HepG2 (cell line): ENCODE data around the gene DHX32. TPM values are rescaled to one million over a fixed set of nuclear protein-coding genes. Genes with fewer than 3 reads are reported as not detected.
A peak's percentile ranks its signal among the peaks of the same experiment; 100 is the strongest.

Source experiments
- BHLHE40 ChIP-seq: IDR thresholded peaks from 2 replicates; pipeline ENCODE4 v1.6.1; 2011; ENCODE audit warnings: low read length, improper control_type of control experiment
- CC2D1A ChIP-seq: sonication (generic); formaldehyde crosslinking; IDR thresholded peaks from 2 replicates; pipeline ENCODE4 v1.8.1; 2023; ENCODE audit warnings: mild to moderate bottlenecking, missing genetic modification reagents
- CREM ChIP-seq, 2 experiments: sonication (generic) in 1 of 2; formaldehyde crosslinking in 1 of 2; IDR thresholded peaks; 2 replicates each; pipeline versions ENCODE4 v1.4.0 to v1.6.1; 2016 to 2020; ENCODE audit warnings: antibody characterized with exemption in 1 of 2, mild to moderate bottlenecking in 1 of 2, missing genetic modification reagents in 1 of 2
- IRX3 ChIP-seq: sonication (generic); formaldehyde crosslinking; IDR thresholded peaks from 2 replicates; pipeline ENCODE4 v1.8.1; 2023; ENCODE audit warnings: mild to moderate bottlenecking, low read depth, missing genetic modification reagents, borderline replicate concordance
- RORA ChIP-seq: sonication (generic); formaldehyde crosslinking; IDR thresholded peaks from 2 replicates; pipeline ENCODE4 v1.5.0; 2020; ENCODE audit warnings: mild to moderate bottlenecking, missing genetic modification reagents, moderate library complexity
- ZBTB38 ChIP-seq: sonication (generic); formaldehyde crosslinking; IDR thresholded peaks from 2 replicates; pipeline ENCODE4 v1.5.1; 2020; ENCODE audit warnings: mild to moderate bottlenecking, missing genetic modification reagents
- polyA plus RNA-seq, 8 experiments: library from polyadenylated mRNA; depleted of rRNA in 3 of 8; stranded (reverse) in 7 of 8; unstranded in 1 of 8; fragments of >200 nt; fragmentation: Illumina TruSeq in 4 of 8; extraction: Trizol in 4 of 8; gene quantifications; 2 replicates each; pipeline versions ENCODE4 v1.2.1 to v1.2.3, GENCODE V29; 2011 to 2016; ENCODE audit warnings: low read depth in 4 of 8, missing spikeins in 1 of 8, mixed read lengths in 1 of 8; ENCODE audit not compliant: insufficient read depth in 1 of 8
- total RNA-seq, 5 experiments: library from RNA; depleted of rRNA; stranded (reverse); fragments of >200 nt; fragmentation: Illumina TruSeq; extraction: Trizol; gene quantifications; 2 replicates each; pipeline ENCODE4 v1.2.3, GENCODE V29; 2016; ENCODE audit warnings: low read depth in 1 of 5
- TF ChIP-seq, protein P1 (sequence below): IDR thresholded peaks from 2 replicates; pipeline ENCODE4 v1.6.1; 2012; ENCODE audit warnings: inconsistent platforms
- TF ChIP-seq, protein P2 (sequence below): IDR thresholded peaks from 2 replicates; pipeline ENCODE4 v1.6.1; 2016
- TF ChIP-seq, protein P3 (sequence below): sonication (generic); formaldehyde crosslinking; IDR thresholded peaks from 2 replicates; pipeline ENCODE4 v1.5.0; 2020; ENCODE audit warnings: mild to moderate bottlenecking, missing genetic modification reagents, moderate library complexity
- TF ChIP-seq, protein P4 (sequence below): IDR thresholded peaks from 2 replicates; pipeline ENCODE4 v1.6.1; 2016; ENCODE audit warnings: missing genetic modification reagents, missing compliant biosample characterization
- TF ChIP-seq, protein P5 (sequence below): sonication (generic); formaldehyde crosslinking; IDR thresholded peaks from 2 replicates; pipeline ENCODE4 v1.4.0; 2020; ENCODE audit warnings: mild to moderate bottlenecking, missing genetic modification reagents
- TF ChIP-seq, protein P6 (sequence below): IDR thresholded peaks from 2 replicates; pipeline ENCODE4 v1.4.0; 2020; ENCODE audit warnings: mild to moderate bottlenecking, missing genetic modification reagents

Gene DHX32
- total and polyA plus RNA-seq, 2 of the 13 experiments (the other 11 are each of a cell fraction or from before 2014, with no cell fraction given): 15.5 to 16.5 TPM

DNA sequence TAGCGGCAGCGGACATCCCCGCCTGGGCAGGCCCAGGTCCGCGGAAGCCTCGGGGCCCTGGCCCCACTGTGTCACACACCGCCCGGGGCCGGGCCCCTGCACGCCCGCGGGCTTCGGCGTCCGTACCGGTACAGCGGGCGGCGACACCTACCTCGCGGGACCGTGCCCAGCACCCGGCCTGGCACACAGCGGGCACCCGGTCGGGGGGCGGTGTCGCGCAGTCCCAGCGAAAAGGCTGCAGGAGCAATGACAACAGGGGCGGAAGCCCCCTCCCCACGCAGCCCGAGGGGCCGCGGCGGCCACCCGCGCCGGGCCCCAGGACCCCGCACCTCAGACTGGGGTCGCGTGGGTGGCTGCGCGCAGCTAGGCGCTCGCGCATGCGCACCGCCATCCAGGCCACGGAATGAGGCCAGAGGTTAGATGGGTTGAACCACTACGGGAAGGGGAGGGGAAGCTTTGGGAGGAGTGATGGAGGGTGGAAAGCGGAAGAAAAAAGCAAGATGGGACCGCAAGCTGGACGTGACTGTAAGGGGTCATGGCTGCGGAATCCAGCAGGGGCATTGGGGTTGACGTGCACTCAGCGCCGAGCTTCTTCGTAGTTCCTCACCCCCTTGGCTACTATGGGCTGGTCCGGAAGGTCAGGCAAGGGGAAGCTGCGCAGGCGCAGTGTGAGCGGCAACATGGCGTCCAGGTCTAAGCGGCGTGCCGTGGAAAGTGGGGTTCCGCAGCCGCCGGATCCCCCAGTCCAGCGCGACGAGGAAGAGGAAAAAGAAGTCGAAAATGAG is 58.0 kb downstream of the DHX32 start, which contains the start of the genes BCCIP and UROS (continued):
- TF ChIP-seq RORA (CRISPR knock-in tag) (no peak), CC2D1A (no peak; the same call in 1 of the 2 replicates), CREM (IDR thresholded peaks at IDR 0.05) (peak; percentile 49; the same call in 1 of the 2 replicates), CREM (CRISPR knock-in tag; IDR thresholded peaks at IDR 0.05) (no peak), ZBTB38 (no peak), IRX3 (no peak), BHLHE40 (peak; percentile 98)
- TF ChIP-seq, protein P1, sequence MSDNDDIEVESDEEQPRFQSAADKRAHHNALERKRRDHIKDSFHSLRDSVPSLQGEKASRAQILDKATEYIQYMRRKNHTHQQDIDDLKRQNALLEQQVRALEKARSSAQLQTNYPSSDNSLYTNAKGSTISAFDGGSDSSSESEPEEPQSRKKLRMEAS: peak; percentile 86
- TF ChIP-seq, protein P2, sequence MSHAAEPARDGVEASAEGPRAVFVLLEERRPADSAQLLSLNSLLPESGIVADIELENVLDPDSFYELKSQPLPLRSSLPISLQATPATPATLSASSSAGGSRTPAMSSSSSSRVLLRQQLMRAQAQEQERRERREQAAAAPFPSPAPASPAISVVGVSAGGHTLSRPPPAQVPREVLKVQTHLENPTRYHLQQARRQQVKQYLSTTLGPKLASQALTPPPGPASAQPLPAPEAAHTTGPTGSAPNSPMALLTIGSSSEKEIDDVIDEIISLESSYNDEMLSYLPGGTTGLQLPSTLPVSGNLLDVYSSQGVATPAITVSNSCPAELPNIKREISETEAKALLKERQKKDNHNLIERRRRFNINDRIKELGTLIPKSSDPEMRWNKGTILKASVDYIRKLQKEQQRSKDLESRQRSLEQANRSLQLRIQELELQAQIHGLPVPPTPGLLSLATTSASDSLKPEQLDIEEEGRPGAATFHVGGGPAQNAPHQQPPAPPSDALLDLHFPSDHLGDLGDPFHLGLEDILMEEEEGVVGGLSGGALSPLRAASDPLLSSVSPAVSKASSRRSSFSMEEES (CRISPR knock-in tag): peak; percentile 46; the same call in 1 of the 2 replicates
- TF ChIP-seq, protein P3, sequence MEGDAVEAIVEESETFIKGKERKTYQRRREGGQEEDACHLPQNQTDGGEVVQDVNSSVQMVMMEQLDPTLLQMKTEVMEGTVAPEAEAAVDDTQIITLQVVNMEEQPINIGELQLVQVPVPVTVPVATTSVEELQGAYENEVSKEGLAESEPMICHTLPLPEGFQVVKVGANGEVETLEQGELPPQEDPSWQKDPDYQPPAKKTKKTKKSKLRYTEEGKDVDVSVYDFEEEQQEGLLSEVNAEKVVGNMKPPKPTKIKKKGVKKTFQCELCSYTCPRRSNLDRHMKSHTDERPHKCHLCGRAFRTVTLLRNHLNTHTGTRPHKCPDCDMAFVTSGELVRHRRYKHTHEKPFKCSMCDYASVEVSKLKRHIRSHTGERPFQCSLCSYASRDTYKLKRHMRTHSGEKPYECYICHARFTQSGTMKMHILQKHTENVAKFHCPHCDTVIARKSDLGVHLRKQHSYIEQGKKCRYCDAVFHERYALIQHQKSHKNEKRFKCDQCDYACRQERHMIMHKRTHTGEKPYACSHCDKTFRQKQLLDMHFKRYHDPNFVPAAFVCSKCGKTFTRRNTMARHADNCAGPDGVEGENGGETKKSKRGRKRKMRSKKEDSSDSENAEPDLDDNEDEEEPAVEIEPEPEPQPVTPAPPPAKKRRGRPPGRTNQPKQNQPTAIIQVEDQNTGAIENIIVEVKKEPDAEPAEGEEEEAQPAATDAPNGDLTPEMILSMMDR (CRISPR knock-in tag): no peak
- TF ChIP-seq, protein P4, sequence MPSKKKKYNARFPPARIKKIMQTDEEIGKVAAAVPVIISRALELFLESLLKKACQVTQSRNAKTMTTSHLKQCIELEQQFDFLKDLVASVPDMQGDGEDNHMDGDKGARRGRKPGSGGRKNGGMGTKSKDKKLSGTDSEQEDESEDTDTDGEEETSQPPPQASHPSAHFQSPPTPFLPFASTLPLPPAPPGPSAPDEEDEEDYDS (CRISPR knock-in tag): peak; percentile 86
- TF ChIP-seq, protein P5, sequence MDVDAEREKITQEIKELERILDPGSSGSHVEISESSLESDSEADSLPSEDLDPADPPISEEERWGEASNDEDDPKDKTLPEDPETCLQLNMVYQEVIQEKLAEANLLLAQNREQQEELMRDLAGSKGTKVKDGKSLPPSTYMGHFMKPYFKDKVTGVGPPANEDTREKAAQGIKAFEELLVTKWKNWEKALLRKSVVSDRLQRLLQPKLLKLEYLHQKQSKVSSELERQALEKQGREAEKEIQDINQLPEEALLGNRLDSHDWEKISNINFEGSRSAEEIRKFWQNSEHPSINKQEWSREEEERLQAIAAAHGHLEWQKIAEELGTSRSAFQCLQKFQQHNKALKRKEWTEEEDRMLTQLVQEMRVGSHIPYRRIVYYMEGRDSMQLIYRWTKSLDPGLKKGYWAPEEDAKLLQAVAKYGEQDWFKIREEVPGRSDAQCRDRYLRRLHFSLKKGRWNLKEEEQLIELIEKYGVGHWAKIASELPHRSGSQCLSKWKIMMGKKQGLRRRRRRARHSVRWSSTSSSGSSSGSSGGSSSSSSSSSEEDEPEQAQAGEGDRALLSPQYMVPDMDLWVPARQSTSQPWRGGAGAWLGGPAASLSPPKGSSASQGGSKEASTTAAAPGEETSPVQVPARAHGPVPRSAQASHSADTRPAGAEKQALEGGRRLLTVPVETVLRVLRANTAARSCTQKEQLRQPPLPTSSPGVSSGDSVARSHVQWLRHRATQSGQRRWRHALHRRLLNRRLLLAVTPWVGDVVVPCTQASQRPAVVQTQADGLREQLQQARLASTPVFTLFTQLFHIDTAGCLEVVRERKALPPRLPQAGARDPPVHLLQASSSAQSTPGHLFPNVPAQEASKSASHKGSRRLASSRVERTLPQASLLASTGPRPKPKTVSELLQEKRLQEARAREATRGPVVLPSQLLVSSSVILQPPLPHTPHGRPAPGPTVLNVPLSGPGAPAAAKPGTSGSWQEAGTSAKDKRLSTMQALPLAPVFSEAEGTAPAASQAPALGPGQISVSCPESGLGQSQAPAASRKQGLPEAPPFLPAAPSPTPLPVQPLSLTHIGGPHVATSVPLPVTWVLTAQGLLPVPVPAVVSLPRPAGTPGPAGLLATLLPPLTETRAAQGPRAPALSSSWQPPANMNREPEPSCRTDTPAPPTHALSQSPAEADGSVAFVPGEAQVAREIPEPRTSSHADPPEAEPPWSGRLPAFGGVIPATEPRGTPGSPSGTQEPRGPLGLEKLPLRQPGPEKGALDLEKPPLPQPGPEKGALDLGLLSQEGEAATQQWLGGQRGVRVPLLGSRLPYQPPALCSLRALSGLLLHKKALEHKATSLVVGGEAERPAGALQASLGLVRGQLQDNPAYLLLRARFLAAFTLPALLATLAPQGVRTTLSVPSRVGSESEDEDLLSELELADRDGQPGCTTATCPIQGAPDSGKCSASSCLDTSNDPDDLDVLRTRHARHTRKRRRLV: no peak
- TF ChIP-seq, protein P6, sequence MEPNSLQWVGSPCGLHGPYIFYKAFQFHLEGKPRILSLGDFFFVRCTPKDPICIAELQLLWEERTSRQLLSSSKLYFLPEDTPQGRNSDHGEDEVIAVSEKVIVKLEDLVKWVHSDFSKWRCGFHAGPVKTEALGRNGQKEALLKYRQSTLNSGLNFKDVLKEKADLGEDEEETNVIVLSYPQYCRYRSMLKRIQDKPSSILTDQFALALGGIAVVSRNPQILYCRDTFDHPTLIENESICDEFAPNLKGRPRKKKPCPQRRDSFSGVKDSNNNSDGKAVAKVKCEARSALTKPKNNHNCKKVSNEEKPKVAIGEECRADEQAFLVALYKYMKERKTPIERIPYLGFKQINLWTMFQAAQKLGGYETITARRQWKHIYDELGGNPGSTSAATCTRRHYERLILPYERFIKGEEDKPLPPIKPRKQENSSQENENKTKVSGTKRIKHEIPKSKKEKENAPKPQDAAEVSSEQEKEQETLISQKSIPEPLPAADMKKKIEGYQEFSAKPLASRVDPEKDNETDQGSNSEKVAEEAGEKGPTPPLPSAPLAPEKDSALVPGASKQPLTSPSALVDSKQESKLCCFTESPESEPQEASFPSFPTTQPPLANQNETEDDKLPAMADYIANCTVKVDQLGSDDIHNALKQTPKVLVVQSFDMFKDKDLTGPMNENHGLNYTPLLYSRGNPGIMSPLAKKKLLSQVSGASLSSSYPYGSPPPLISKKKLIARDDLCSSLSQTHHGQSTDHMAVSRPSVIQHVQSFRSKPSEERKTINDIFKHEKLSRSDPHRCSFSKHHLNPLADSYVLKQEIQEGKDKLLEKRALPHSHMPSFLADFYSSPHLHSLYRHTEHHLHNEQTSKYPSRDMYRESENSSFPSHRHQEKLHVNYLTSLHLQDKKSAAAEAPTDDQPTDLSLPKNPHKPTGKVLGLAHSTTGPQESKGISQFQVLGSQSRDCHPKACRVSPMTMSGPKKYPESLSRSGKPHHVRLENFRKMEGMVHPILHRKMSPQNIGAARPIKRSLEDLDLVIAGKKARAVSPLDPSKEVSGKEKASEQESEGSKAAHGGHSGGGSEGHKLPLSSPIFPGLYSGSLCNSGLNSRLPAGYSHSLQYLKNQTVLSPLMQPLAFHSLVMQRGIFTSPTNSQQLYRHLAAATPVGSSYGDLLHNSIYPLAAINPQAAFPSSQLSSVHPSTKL (CRISPR knock-in tag): no peak
